NK-92 (cell line): ENCODE data around the gene UBL3.

Experiments
- DNase-seq: peaks from one replicate; lab custom pipeline; 2025; ENCODE audit not compliant: unreplicated experiment; lab: John Stamatoyannopoulos, UW

The UBL3 gene

GRCh38 chr13:29810898-29811297 is 39.5 kb downstream of the UBL3 start:
- DNase-seq = no peak

- no peak for DNase-seq
These were observed 40.2 kb downstream of the UBL3 start for GRCh38 chr13:29810145-29810742.

GRCh38 chr13:29808264-29808663 is 42.2 kb downstream of the UBL3 start:
- no peak for DNase-seq

GRCh38 chr13:29805994-29806979 is 44.1 kb downstream of the UBL3 start:
- no peak for DNase-seq

- no peak for DNase-seq
These were observed 47.2 kb downstream of the UBL3 start for GRCh38 chr13:29803221-29803620.

DNA sequence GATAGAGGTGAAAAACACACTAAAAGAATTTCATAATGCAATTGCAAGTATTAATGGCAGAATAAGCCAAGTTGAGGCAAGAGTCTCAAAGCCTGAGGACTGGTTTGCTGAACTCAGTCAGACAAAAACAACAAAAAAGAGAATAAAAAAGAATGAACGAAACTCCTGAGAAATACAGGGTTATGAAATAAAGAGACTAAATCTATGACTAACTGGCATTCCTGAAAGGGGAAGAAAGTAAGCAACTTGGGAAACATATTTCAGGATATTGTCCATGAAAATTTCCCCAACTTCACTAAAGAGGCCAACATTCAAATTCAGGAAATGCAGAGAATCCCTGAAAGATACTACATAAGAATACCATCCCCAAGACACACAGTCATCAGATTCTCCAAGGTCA is 47.8 kb downstream of the UBL3 start:
- DNase-seq = no peak

- DNase-seq = no peak
These were observed 48.6 kb downstream of the UBL3 start for GRCh38 chr13:29801737-29802305.

- DNase-seq = no peak
These were observed 49.3 kb downstream of the UBL3 start for GRCh38 chr13:29801102-29801501.

GRCh38 chr13:29800687-29801086 is 49.7 kb downstream of the UBL3 start:
- no peak for DNase-seq

GRCh38 chr13:29799041-29799440 is 51.4 kb downstream of the UBL3 start:
- no peak for DNase-seq

DNA sequence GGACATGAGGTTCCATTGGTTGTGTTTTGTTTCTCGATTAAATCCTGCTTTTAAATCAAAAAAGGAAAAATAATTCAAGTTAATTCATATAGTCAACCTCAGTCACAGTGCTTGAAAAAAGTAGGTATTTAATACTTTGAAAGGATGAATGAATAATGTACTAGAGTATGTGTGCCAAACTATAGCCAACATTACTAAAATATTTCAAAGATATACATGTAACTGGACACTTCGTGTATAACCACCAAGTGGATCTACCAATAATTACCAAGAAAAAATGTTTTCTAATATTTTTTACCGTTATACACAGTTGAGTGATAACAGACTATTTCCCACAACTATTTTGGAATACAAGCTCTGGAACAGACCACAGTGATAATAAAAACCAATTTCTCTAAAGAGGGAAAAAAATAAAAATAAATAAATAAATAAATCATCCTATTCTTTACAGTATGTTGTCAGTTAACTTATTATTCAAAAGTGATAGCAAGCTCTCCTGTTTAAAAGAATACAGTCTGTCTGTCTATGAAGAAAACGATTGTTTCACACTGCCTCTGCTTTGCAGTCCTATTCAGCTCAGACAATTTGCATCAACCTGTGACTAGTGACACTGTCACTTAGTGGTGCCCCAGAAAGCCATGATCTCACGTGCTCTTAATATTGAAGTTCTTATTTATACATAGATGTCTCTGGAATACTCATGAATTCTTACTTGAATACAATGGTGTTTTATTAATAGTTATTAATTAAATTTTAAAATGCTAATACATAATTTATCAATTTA is 58.2 kb downstream of the UBL3 start:
- DNase-seq = no peak

DNA sequence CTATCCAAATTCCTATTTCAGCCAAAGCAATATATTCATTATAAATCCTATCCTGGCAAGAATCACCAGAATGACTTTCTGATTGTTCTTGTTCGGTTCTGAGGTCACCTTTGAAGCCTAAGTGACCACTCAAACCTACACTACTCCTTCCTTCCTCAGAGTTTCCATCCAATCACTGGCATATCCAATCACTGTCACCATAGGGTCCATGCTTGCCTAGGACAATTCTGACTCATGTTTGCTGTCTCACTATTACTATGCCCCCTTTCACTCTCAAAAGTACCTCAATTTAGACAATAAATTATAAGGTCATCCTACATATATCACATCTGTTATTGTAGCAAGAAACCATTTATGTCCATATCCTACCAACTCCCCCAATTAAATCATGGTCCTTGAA is 58.9 kb downstream of the UBL3 start:
- no peak for DNase-seq

GRCh38 chr13:29786698-29787097 is 63.7 kb downstream of the UBL3 start:
- DNase-seq = no peak

DNA sequence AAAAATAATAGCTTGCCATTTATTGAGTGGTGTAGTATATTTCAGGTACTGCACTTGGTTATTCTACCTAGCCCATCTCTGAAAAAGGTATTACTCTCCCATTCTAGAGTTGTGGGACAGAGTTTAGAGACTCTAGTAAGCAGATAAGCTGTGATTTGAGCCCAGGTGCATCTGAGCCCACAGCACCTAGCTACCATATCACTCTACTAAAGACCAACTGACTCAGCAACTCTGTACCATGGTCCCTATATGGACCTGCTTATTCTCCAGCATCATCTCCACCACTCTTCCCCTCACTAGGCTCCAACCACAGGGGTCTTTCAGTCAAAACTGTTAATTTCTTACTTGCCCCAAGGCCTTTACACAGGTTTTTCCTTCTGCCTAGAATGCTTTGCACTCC is 64.4 kb downstream of the UBL3 start:
- no peak for DNase-seq

- no peak for DNase-seq
These were observed 67.6 kb downstream of the UBL3 start for GRCh38 chr13:29782798-29783197.

DNA sequence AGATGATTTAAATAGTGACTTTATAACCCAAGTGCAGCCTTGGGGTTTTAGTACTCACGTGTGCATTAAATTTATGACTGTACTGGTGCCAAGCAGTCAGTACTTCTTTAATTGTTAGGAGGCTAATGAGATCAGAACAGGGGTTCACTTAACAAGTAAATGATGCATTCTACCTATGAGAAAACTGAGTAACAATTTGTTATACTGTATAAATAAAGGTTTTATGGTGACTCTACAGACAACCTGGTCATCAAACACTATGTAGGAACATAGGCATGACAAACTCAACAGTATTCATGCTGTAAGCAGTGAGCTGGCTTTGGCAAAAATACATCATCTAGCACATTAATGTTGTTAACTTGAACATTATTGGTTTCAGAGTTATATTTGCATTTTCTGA is 75.6 kb downstream of the UBL3 start:
- DNase-seq = no peak

DNA sequence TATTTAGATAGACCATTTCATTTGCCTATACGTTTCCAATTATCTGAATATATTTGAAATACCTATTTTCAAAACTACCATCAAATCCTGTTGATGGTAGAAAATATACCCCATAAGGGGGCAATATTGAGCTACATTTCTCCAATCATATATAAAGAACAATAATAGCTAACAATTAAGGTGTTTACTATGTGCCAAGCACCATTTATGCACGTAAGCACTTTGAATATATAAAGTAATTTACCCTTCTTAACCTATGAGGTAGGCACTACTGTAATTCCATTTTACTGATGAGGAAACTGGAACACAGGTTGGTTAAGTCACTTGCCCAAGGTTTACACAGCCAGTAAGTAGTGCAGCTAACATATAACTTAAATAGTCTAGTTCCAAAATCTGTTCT is 79.2 kb downstream of the UBL3 start:
- DNase-seq = no peak

DNA sequence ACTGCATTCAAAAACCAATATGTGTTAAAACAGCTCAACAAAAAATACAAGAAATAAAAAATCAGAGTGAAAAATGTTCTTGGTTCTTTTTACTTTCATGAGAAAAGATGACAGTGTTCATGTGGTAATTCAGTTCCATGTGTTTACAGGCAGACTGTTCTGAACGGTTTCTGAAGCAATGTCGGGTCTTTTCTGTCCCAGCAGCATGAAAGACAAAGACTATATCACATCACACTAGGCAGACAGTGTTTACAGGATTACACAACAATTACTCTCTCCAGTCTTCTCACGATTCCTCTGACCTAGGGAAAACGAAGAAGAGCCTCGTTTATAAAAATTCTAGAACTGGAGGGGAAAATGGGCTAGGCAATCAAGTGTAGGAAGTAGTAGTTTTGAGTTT is 83.4 kb downstream of the UBL3 start:
- DNase-seq = no peak

DNA sequence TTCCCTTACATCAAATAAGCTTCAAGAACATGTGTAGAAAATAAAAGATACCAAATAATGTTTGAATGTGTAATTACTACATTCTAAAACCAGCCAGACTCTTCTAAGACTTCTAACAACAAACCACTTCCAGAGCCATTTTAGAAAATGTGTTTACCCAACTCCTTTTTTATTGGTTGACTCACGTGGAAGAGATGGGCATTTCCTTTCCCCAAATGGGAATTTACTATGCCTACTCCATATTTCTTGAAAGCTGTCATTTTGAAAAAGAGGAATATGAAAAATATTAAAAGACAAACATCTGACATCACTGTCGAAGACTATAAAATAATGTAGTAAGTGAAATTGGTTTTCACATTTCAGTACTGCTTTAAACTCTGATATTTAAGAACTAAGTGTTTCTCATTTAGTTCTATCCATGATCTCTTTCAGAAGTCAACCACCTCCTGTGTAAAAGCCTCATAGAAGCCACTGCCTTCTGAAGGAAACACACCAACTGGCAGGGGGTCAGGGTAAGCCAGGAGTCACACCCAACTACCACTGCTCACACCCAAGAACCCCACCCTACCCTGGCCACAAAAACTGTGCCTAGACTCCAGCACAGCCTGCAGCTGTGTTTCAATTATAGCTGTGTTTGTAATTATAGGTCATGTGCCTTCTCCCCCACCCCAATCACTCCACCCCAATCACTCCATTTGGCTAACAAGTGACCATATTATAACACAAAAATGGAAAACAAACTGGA is 86.8 kb downstream of the UBL3 start:
- DNase-seq = no peak

- DNase-seq = no peak
These were observed 88.6 kb downstream of the UBL3 start for GRCh38 chr13:29761815-29762214.

GRCh38 chr13:29761160-29761559 is 89.3 kb downstream of the UBL3 start:
- no peak for DNase-seq
